KMS-11 (cell line): ENCODE measurements around the gene MEGF6.

Experiments used
- H2AFZ ChIP-seq: fragments of 200-600 bp; sonication (generic); 2 replicates; pipeline ENCODE4 v1.6.1; 2016; ENCODE audit warnings: antibody characterized with exemption, mixed run types, low read depth
- H3K27ac ChIP-seq: fragments of 200-600 bp; sonication (generic); 2 replicates; pipeline ENCODE4 v1.6.1; 2016; ENCODE audit warnings: mild to moderate bottlenecking, mixed run types
- H3K27me3 ChIP-seq: fragments of 200-600 bp; sonication (generic); 2 replicates; pipeline ENCODE4 v1.6.1; 2017; ENCODE audit warnings: mild to moderate bottlenecking, low read depth, mixed run types, moderate library complexity; ENCODE audit not compliant: insufficient read depth
- H3K36me3 ChIP-seq: fragments of 200-600 bp; sonication (generic); 2 replicates; pipeline ENCODE4 v1.6.1; 2017; ENCODE audit warnings: mild to moderate bottlenecking, mixed run types; ENCODE audit not compliant: insufficient read depth
- H3K4me1 ChIP-seq: fragments of 200-600 bp; sonication (generic); 2 replicates; pipeline ENCODE4 v1.6.1; 2016; ENCODE audit warnings: mild to moderate bottlenecking, low read depth, mixed run types; ENCODE audit not compliant: poor library complexity, severe bottlenecking
- H3K4me2 ChIP-seq: fragments of 200-600 bp; sonication (generic); 2 replicates; pipeline ENCODE4 v1.7.0; 2016; ENCODE audit warnings: mild to moderate bottlenecking, mixed run types
- H3K4me3 ChIP-seq: fragments of 200-600 bp; sonication (generic); IDR thresholded peaks from 2 replicates; pipeline ENCODE4 v1.6.1; 2017; ENCODE audit warnings: low read depth, low read length, mixed read lengths; ENCODE audit not compliant: insufficient read depth
- H3K79me2 ChIP-seq: fragments of 200-600 bp; sonication (generic); 2 replicates; pipeline ENCODE4 v1.6.1; 2016; ENCODE audit warnings: low read depth, mixed run types; ENCODE audit not compliant: insufficient read depth
- H3K9ac ChIP-seq: fragments of 200-600 bp; sonication (generic); 2 replicates; pipeline ENCODE4 v1.6.1; 2016; ENCODE audit warnings: mild to moderate bottlenecking, mixed run types
- H4K20me1 ChIP-seq: fragments of 200-600 bp; sonication (generic); 2 replicates; pipeline ENCODE4 v1.6.1; 2016; ENCODE audit warnings: mild to moderate bottlenecking, mixed run types; ENCODE audit not compliant: insufficient read depth
- CTCF ChIP-seq: fragments of 200-600 bp; sonication (generic); conservative IDR thresholded peaks from 2 replicates; pipeline ENCODE4 v1.6.1; 2017; ENCODE audit warnings: low read depth, mild to moderate bottlenecking, antibody characterized with exemption, low read length, moderate library complexity, mixed read lengths

The MEGF6 gene

GRCh38 chr1:3533067-3534048, 78.0 kb downstream of the MEGF6 start:
- H3K9ac ChIP-seq = no peak overlapping the region
- H3K4me2 ChIP-seq = no peak overlapping the region
- no peaks in the 10 kb centered on the region for H3K4me1 ChIP-seq
- H3K27ac ChIP-seq = no peak overlapping the region
- H3K4me3 ChIP-seq = no peak overlapping the region
- H4K20me1 ChIP-seq = no peaks in the 10 kb centered on the region
- no peak overlapping the region for H2AFZ ChIP-seq
- TF ChIP-seq CTCF = no peak
- H3K79me2 ChIP-seq = no peaks in the 10 kb centered on the region
- H3K36me3 ChIP-seq = no peaks in the 10 kb centered on the region
- H3K27me3 ChIP-seq = peaks cover 87% of the 10 kb centered on the region

- H3K27me3 ChIP-seq = peaks cover 87% of the 10 kb centered on the region
- no peaks in the 10 kb centered on the region for H4K20me1 ChIP-seq
- no peak overlapping the region for H3K4me3 ChIP-seq
- no peak overlapping the region for H2AFZ ChIP-seq
- TF ChIP-seq CTCF = no peak
- no peaks in the 10 kb centered on the region for H3K36me3 ChIP-seq
- H3K4me2 ChIP-seq = no peak overlapping the region
- H3K27ac ChIP-seq = no peak overlapping the region
- no peaks in the 10 kb centered on the region for H3K4me1 ChIP-seq
- no peak overlapping the region for H3K9ac ChIP-seq
- no peaks in the 10 kb centered on the region for H3K79me2 ChIP-seq
These were observed 79.4 kb downstream of the MEGF6 start for GRCh38 chr1:3531928-3532327.

- no peaks in the 10 kb centered on the region for H3K4me1 ChIP-seq
- no peak for TF ChIP-seq CTCF
- no peak overlapping the region for H3K4me2 ChIP-seq
- no peaks in the 10 kb centered on the region for H4K20me1 ChIP-seq
- no peaks in the 10 kb centered on the region for H3K79me2 ChIP-seq
- peaks cover 90% of the 10 kb centered on the region for H3K27me3 ChIP-seq
- H3K27ac ChIP-seq = no peak overlapping the region
- no peak overlapping the region for H3K4me3 ChIP-seq
- no peak overlapping the region for H3K9ac ChIP-seq
- no peak overlapping the region for H2AFZ ChIP-seq
- H3K36me3 ChIP-seq = no peaks in the 10 kb centered on the region
These were observed 80.1 kb downstream of the MEGF6 start for GRCh38 chr1:3530926-3531818.

GRCh38 chr1:3530086-3530925, 81.0 kb downstream of the MEGF6 start:
- H3K27me3 ChIP-seq = peaks cover 87% of the 10 kb centered on the region
- no peaks in the 10 kb centered on the region for H3K79me2 ChIP-seq
- no peaks in the 10 kb centered on the region for H3K36me3 ChIP-seq
- H3K4me1 ChIP-seq = no peaks in the 10 kb centered on the region
- H3K9ac ChIP-seq = no peak overlapping the region
- H3K27ac ChIP-seq = no peak overlapping the region
- H3K4me2 ChIP-seq = no peak overlapping the region
- no peaks in the 10 kb centered on the region for H4K20me1 ChIP-seq
- H3K4me3 ChIP-seq = no peak overlapping the region
- TF ChIP-seq CTCF = no peak
- H2AFZ ChIP-seq = no peak overlapping the region
